Measurements from ENCODE around the gene ZNF76. TPM values are rescaled to one million over a fixed set of nuclear protein-coding genes. Genes with fewer than 3 reads are reported as not detected.

Gene ZNF76
- total and polyA plus RNA-seq, 3 experiments from 2014 or later: 31.3 to 35.2 (median 33.6) TPM

- no peaks in the 10 kb centered on the region for H3K27me3 ChIP-seq (ENCODE audit: insufficient read depth, low read length, poor library complexity, severe bottlenecking)
- peaks cover 56% of the 10 kb centered on the region for H3K36me3 ChIP-seq (ENCODE audit: insufficient read depth, low read length)
- H3K36me3 Mint-ChIP-seq: peaks cover 12 to 96% (median 21%) of the 10 kb centered on the region in 3 donors
- no peaks in the 10 kb centered on the region for H3K9me3 ChIP-seq (ENCODE audit: low read length)
- no peaks in the 10 kb centered on the region for H3K9me3 Mint-ChIP-seq
- no peak overlapping the region for H3K4me3 Mint-ChIP-seq
- no peaks in the 10 kb centered on the region for H3K4me1 ChIP-seq (ENCODE audit: insufficient read depth, low read length)
- no peak overlapping the region for H3K4me3 ChIP-seq (ENCODE audit: low read length)
- H3K4me1 Mint-ChIP-seq: no peaks in the 10 kb centered on the region
- no peak overlapping the region for H3K27ac ChIP-seq (ENCODE audit: low read depth, low read length)
- DNase-seq: no peak
- CTCF ChIA-PET: interaction anchor here (1.7 to 13.7 kb wide), 3 partner anchors 9 to 161 kb away, joined by 6 to 295 read pairs (median 12); partner anchors contain the start of gene DEF6
- no peaks in the 10 kb centered on the region for H3K27me3 Mint-ChIP-seq
- POLR2A ChIA-PET: interaction anchor here (0.6 to 0.8 kb wide), 2 partner anchors 13 to 452 kb away, joined by 3 read pairs; no protein-coding TSS in a partner anchor
- H3K27ac Mint-ChIP-seq: peak overlapping the region in 3 of 8 donors; percentile 47 to 82 (median 58)
Observed at GRCh38 chr6:35288834-35289233, 29.3 kb downstream of the ZNF76 start.

- Histone ChIP-seq H3K27ac (ENCODE audit: low read depth, low read length) (no peak overlapping the region), H3K36me3 (ENCODE audit: insufficient read depth, low read length) (peaks cover 43% of the 10 kb centered on the region), H3K4me3 (ENCODE audit: low read length) (no peak overlapping the region), H3K9me3 (ENCODE audit: low read length) (no peaks in the 10 kb centered on the region), H3K27me3 (ENCODE audit: insufficient read depth, low read length, poor library complexity, severe bottlenecking) (no peaks in the 10 kb centered on the region), H3K4me1 (ENCODE audit: insufficient read depth, low read length) (no peaks in the 10 kb centered on the region)
- ChIA-PET CTCF (interaction anchor here (10.8 to 13.7 kb wide), 2 partner anchors 33 to 156 kb away, joined by 142 to 295 read pairs; partner anchors contain the start of gene FANCE), POLR2A (no interaction called here)
- Mint-ChIP-seq H3K9me3 (no peaks in the 10 kb centered on the region), H3K4me1 (peaks cover 4 to 5% (median 5%) of the 10 kb centered on the region in 3 donors), H3K4me3 (no peak overlapping the region), H3K27ac (peak overlapping the region in 3 of 8 donors; percentile 51 to 72 (median 61)), H3K36me3 (peaks cover 9 to 92% (median 18%) of the 10 kb centered on the region in 3 donors), H3K27me3 (no peaks in the 10 kb centered on the region)
- no peak for DNase-seq
Observed at GRCh38 chr6:35291491-35291890, 32.0 kb downstream of the ZNF76 start.

- Mint-ChIP-seq H3K4me1 (peaks cover 6 to 11% (median 8%) of the 10 kb centered on the region in 3 donors), H3K9me3 (no peaks in the 10 kb centered on the region), H3K27me3 (no peaks in the 10 kb centered on the region), H3K27ac (peak overlapping the region in 2 of 8 donors; percentile 14 to 38), H3K36me3 (peaks cover 0 to 84% (median 13%) of the 10 kb centered on the region in 3 donors), H3K4me3 (no peak overlapping the region)
- ChIA-PET CTCF (interaction anchor here (0.7 to 13.7 kb wide), 6 partner anchors 13 to 155 kb away, joined by 3 to 295 read pairs (median 4); partner anchors contain the start of genes FANCE, PPARD and ZNF76), POLR2A (interaction anchor here (0.6 kb wide), 2 partner anchors 444 to 1909 kb away, joined by 3 read pairs; no protein-coding TSS in a partner anchor)
- DNase-seq: no peak
- Histone ChIP-seq H3K36me3 (ENCODE audit: insufficient read depth, low read length) (peaks cover 33% of the 10 kb centered on the region), H3K4me3 (ENCODE audit: low read length) (no peak overlapping the region), H3K9me3 (ENCODE audit: low read length) (no peaks in the 10 kb centered on the region), H3K27me3 (ENCODE audit: insufficient read depth, low read length, poor library complexity, severe bottlenecking) (no peaks in the 10 kb centered on the region), H3K27ac (ENCODE audit: low read depth, low read length) (no peak overlapping the region), H3K4me1 (ENCODE audit: insufficient read depth, low read length) (peaks cover 5% of the 10 kb centered on the region)
Observed at GRCh38 chr6:35292494-35292893, 33.0 kb downstream of the ZNF76 start.

GRCh38 chr6:35293681-35294080 is 34.1 kb downstream of the ZNF76 start:
- Histone ChIP-seq H3K27ac (ENCODE audit: low read depth, low read length) (no peak overlapping the region), H3K4me3 (ENCODE audit: low read length) (no peak overlapping the region), H3K27me3 (ENCODE audit: insufficient read depth, low read length, poor library complexity, severe bottlenecking) (no peaks in the 10 kb centered on the region), H3K4me1 (ENCODE audit: insufficient read depth, low read length) (peaks cover 6% of the 10 kb centered on the region), H3K36me3 (ENCODE audit: insufficient read depth, low read length) (peaks cover 24% of the 10 kb centered on the region), H3K9me3 (ENCODE audit: low read length) (no peaks in the 10 kb centered on the region)
- CTCF ChIA-PET: interaction anchor here (1.1 to 13.7 kb wide), 6 partner anchors 18 to 444 kb away, joined by 3 to 295 read pairs (median 5); partner anchors contain the start of gene FANCE
- Mint-ChIP-seq H3K4me1 (peaks cover 8 to 13% (median 11%) of the 10 kb centered on the region in 3 donors), H3K27me3 (no peaks in the 10 kb centered on the region), H3K27ac (peak overlapping the region in 2 of 8 donors; percentile 36 to 81), H3K4me3 (no peak overlapping the region), H3K9me3 (no peaks in the 10 kb centered on the region), H3K36me3 (peaks cover 0 to 79% (median 12%) of the 10 kb centered on the region in 3 donors)
- POLR2A ChIA-PET: interaction anchor here (0.9 kb wide), 1 partner anchor 204 kb away, joined by 3 read pairs; no protein-coding TSS in a partner anchor
- DNase-seq: no peak

GRCh38 chr6:35294308-35294945 is 34.9 kb downstream of the ZNF76 start:
- H3K9me3 ChIP-seq (ENCODE audit: low read length): no peaks in the 10 kb centered on the region
- H3K4me3 Mint-ChIP-seq: peak overlapping the region in 2 of 7 donors; percentile 7 to 49
- H3K27ac Mint-ChIP-seq: peak overlapping the region; percentile 0 to 97 (median 33)
- no peak overlapping the region for H3K4me3 ChIP-seq (ENCODE audit: low read length)
- POLR2A ChIA-PET: interaction anchor here (0.9 kb wide), 1 partner anchor 203 kb away, joined by 3 read pairs; no protein-coding TSS in a partner anchor
- CTCF ChIA-PET: interaction anchor here (1.1 to 13.7 kb wide), 6 partner anchors 9 to 443 kb away, joined by 3 to 295 read pairs (median 4); partner anchors contain the start of gene FANCE
- H3K4me1 Mint-ChIP-seq: peaks cover 16 to 21% (median 18%) of the 10 kb centered on the region in 3 donors
- peaks cover 0 to 78% (median 12%) of the 10 kb centered on the region in 3 donors for H3K36me3 Mint-ChIP-seq
- no peak overlapping the region for H3K27ac ChIP-seq (ENCODE audit: low read depth, low read length)
- H3K9me3 Mint-ChIP-seq: no peaks in the 10 kb centered on the region
- H3K27me3 Mint-ChIP-seq: no peaks in the 10 kb centered on the region
- H3K4me1 ChIP-seq (ENCODE audit: insufficient read depth, low read length): peaks cover 14% of the 10 kb centered on the region
- H3K27me3 ChIP-seq (ENCODE audit: insufficient read depth, low read length, poor library complexity, severe bottlenecking): no peaks in the 10 kb centered on the region
- peak in 4 of 5 donors; percentile 36 to 67 (median 42) for DNase-seq
- peaks cover 17% of the 10 kb centered on the region for H3K36me3 ChIP-seq (ENCODE audit: insufficient read depth, low read length)

GRCh38 chr6:35295036-35295435 is 35.5 kb downstream of the ZNF76 start:
- Mint-ChIP-seq H3K27ac (peak overlapping the region in 2 of 8 donors; percentile 4 to 47), H3K4me3 (no peak overlapping the region), H3K9me3 (no peaks in the 10 kb centered on the region), H3K36me3 (peaks cover 0 to 76% (median 16%) of the 10 kb centered on the region in 3 donors), H3K4me1 (peaks cover 22 to 27% (median 24%) of the 10 kb centered on the region in 3 donors), H3K27me3 (no peaks in the 10 kb centered on the region)
- CTCF ChIA-PET: interaction anchor here (1.1 to 13.7 kb wide), 6 partner anchors 9 to 442 kb away, joined by 3 to 295 read pairs (median 23); partner anchors contain the start of genes ARMC12, FANCE, PPARD and RPL10A
- Histone ChIP-seq H3K27me3 (ENCODE audit: insufficient read depth, low read length, poor library complexity, severe bottlenecking) (no peaks in the 10 kb centered on the region), H3K4me3 (ENCODE audit: low read length) (no peak overlapping the region), H3K36me3 (ENCODE audit: insufficient read depth, low read length) (peaks cover 17% of the 10 kb centered on the region), H3K4me1 (ENCODE audit: insufficient read depth, low read length) (peaks cover 20% of the 10 kb centered on the region), H3K9me3 (ENCODE audit: low read length) (no peaks in the 10 kb centered on the region), H3K27ac (ENCODE audit: low read depth, low read length) (no peak overlapping the region)
- POLR2A ChIA-PET: no interaction called here
- no peak for DNase-seq

GRCh38 chr6:35295521-35296315 is 36.2 kb downstream of the ZNF76 start:
- H3K36me3 ChIP-seq (ENCODE audit: insufficient read depth, low read length): peaks cover 11% of the 10 kb centered on the region
- no peak for DNase-seq
- H3K27me3 ChIP-seq (ENCODE audit: insufficient read depth, low read length, poor library complexity, severe bottlenecking): no peaks in the 10 kb centered on the region
- Mint-ChIP-seq H3K27me3 (no peaks in the 10 kb centered on the region), H3K36me3 (peaks cover 0 to 74% (median 17%) of the 10 kb centered on the region in 3 donors), H3K27ac (peak overlapping the region in 1 of 8 donors; percentile 52), H3K4me1 (peaks cover 29 to 33% (median 31%) of the 10 kb centered on the region in 3 donors), H3K4me3 (peak overlapping the region in 1 of 7 donors; percentile 36), H3K9me3 (no peaks in the 10 kb centered on the region)
- ChIA-PET CTCF (interaction anchor here (1.1 to 13.7 kb wide), 13 partner anchors 10 to 441 kb away, joined by 3 to 295 read pairs (median 7); partner anchors contain the start of genes ARMC12, FANCE, PPARD and RPL10A), POLR2A (interaction anchor here (1.2 to 1.4 kb wide), 2 partner anchors 21 to 154 kb away, joined by 4 to 5 read pairs; no protein-coding TSS in a partner anchor)
- H3K27ac ChIP-seq (ENCODE audit: low read depth, low read length): no peak overlapping the region
- H3K4me3 ChIP-seq (ENCODE audit: low read length): no peak overlapping the region
- H3K9me3 ChIP-seq (ENCODE audit: low read length): no peaks in the 10 kb centered on the region
- peaks cover 27% of the 10 kb centered on the region for H3K4me1 ChIP-seq (ENCODE audit: insufficient read depth, low read length)

Data from CD8-positive, alpha-beta memory T cell (primary cell).